Measurements from ENCODE around the gene CHKB.
A peak's percentile ranks its signal among the peaks of the same experiment; 100 is the strongest.

CHKB gene

DNA sequence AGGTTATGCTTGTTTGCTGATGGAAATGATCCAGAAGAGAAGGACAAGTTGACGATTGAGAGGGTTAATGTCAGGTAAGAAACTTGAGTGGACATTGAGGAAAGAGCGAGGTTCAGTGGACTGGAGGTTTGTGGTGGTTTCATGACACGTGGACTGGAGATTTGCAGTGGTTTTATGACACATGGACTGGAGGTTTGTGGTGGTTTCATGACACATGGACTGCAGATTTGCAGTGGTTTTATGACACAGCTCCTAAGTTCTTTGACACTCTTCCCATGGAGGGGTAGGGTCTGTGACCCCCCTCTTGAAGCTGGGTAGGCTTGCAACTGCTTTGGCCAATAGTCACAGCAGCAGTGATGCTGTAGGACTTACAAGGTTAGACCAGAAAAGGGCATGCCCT is 12.5 kb upstream of the CHKB start:
- DNase-seq = no peak

DNA sequence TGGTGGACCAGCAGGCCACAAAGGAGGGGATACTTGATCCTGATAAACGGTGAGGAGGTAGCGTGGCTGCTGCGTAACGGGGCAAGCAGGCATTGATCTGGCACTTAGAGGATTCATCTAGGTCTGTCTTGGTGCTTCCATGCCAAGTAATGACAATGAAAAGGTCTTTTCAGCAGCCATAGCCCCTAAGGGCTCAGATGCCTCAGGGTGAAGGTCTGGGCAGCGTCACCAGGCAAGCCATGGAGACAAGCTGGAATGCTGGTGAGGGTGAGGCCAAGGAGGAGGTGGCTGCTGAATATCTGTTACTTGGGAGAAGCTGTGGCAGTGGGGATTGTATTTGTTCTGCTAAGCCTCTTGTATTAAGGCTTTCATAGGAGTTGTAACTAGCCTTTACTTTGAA is 4.8 kb upstream of the CHKB start:
- DNase-seq = no peak

DNA sequence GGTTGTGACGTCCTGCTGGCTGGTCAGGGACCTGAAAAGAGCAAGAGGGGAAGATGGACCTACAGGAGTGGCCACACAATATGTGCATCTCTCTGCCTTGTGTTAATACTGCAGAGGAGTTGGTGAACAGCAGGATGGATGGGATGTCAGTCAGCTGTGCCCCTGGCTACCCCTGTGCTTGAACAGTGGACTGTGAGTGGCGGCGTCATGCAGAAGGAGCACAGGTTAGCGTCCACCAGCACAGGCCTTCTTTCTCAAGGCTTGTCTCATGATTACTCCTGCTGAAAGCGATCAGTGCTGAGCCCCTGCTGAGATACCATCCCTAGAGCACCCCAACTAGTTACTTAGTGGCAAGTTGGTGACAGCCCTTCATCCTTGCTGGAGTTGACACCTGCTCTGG is 3.8 kb upstream of the CHKB start:
- DNase-seq = no peak

DNA sequence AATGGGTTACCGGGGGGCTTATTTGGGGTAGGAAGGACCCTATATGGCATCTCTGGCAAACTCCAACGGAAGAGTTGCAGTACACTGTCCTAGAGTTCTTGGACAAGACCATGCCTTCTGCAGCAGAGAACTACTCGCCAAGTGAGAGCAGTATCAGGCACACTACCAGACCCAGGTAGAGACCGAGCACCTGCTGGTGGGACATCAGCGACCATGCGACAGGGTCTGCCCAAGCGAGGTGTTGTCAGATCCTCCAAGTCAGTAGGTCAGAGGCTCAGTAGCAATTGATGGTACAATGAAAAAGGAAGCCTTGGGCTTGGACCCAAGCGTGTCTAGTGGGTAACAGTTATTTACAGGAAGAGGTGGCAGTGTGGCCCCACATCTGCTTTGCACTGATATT is 3.1 kb upstream of the CHKB start:
- DNase-seq = no peak

DNA sequence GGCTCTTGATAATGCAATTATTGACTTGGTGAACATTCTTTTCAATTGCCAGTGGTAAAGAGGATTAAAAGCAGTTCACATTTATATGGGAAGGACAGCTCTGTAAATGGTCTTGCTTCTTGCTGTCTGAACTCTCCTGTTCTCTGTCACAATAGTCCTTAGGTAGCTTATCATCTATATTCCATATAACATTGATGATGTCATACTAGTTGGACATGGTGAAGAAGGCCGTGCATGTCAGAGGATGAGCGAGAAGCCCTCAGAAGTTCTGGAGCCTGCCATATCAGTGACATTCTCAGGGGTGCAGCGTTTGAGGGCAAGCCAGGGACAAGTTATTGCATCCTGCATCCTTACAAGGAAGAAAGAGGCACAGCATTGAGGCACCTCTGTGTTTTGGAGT is 2.6 kb upstream of the CHKB start:
- DNase-seq = no peak

DNA sequence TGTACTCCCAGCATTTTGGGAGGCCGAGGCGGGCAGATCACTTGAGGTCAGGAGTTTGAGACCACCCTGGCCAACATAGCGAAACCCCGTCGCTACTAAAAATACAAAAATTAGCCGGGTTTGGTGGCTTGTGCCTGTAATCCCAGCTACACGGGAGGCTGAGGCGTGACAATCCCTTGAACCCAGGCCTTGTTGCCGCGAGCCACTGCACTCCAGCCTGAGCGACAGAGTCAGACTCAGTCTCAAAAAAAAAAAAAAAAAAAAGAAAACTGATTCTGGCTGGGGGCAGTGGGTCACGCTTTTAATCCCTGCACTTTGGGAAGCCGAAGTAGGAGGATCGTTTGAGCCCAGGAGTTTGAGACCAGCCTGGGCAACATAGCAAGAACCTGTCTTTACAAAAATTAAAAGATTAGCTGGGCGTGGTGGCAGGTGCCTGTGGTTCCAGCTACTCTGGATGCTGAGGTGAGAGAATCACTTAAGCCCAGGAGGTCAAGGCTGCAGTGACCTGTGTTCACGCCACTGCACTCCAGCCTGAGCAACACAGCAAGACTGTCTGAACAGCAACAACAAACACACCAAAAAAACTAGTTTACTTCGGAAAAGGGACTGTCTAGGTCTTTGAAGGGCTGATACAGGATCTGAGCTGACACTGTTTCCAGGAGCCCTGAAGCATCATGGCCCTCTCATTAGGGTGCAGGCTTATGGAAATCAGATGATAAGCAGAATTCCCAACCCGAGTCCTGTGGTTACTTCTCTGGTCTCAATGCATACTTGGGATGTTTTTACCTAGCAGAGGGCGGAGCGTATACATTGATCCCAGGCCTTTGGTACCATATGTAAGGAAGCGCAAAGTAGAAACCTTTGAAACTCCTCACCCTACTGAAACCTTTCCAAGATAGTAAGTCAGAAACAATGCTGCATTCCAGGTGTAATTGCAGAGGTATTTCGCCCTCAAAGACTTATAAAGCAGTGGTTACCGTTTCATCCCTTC is 1.8 kb upstream of the CHKB start:
- DNase-seq = no peak

DNA sequence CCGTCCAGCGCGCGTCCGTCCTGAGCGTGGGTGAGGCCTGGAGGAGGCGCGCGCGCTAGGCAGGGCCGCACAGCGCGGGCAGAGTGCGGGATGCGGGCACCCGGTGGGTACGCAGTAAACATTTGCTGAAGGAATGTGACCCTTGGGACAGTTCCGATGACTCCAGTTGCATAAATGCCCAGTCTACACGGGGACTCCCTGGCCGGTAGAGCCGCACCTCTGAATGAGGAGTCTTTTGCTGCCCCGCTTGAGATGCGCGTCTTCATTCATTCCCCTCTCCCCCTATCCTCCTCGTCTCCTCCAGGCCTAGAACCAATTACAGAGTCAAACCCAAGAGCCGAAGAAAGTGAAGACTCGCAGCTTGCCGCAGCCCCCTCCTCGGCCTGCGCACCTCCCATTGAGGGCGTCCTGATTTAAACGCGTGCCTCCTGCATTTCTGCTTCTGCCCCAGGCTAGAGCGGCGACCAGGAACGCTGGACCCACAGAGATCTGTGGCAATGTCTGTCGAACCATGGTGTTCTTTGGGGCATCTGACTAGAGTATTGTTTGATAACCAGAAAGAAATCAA is 729 bp upstream of the CHKB start:
- no peak for DNase-seq

DNA sequence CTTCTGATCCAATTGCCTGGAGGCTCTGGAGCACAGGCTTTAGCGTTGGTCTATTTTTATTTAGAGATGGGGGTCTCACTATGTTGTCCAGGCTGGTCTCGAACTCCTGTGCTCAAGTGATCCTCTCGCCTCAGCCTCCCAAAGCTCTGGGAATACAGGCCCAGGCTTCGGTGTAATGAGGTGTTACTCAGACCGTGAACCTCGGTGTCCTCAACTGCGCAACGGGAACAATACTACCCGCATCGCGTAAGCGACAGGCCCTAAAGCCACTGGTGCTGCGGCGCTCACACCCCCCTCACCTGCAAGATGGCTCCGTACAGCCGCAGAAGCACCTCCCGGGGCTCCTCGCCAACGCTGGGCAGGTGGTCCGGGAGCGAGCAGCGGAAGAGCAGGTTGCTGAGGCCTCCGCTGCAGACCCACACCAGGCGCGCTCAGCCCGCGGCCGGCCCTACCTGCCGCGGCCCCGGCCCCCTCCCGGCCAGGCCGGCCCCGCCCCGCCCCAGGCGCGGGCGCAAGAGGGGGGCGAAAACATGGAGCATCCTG is 628 bp downstream of the CHKB start:
- DNase-seq = peak; percentile 52

DNA sequence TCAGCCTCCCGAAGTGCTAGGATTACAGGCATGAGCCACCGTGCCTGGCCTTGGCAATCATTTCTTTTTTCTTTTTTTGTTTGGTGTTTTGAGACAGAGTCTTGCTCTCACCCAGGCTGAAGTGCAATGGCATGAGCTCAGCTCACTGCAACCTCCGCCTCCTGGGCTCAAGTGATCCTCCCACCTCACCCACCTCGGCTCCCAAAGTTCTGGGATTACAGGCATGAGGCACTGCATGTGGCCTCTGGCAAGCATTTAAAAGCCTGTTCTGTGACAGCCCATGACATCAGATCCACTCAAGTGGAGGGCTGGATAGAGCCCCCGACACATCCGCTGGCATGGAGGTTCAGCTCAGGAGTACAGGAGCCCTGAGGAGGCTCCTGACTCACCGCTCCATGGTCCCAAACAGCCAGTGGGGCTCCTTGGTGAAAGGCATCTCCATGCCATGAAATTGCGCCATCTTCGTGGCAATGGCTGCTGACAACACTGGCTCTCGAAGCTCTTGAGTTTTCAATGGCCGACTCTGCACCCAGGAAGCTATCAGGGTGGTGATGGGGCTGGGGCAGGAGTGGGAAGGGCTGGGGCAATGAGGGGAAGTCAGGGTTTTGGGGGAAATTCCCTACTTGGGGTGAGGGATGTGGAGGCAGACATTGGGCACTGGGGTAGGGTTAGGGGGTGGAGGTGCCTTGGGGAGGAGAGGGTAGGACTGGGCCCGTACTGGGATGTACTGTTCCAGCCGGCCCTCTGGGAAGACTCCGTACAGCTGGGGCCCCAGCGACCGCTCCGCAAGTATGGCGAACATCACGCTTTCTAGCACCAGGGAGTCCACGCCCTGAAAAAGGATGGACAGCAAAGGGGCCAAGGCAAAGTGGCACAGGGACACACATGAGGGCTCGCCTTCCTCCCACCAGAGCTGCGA is 1.4 kb downstream of the CHKB start:
- DNase-seq = no peak

DNA sequence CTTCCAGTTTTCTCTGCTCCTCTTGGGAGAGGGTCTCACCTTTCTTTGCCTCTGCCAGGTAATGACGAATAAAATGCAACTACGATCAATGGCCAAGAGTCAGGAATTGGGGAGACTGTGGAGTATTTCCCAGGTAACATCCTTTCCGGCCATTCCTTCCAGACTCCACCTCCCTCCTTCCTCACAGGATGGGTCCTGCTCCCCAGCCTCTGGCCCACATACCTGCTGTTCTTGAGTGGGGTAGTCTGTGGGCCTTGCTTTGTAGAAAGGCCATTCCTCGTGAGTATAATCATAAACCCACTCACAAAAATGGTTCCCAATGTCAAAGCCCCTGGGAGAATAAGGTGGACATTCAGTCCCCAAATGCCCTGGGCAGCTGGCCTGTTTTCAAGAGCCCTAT is 2.9 kb downstream of the CHKB start:
- no peak for DNase-seq

DNA sequence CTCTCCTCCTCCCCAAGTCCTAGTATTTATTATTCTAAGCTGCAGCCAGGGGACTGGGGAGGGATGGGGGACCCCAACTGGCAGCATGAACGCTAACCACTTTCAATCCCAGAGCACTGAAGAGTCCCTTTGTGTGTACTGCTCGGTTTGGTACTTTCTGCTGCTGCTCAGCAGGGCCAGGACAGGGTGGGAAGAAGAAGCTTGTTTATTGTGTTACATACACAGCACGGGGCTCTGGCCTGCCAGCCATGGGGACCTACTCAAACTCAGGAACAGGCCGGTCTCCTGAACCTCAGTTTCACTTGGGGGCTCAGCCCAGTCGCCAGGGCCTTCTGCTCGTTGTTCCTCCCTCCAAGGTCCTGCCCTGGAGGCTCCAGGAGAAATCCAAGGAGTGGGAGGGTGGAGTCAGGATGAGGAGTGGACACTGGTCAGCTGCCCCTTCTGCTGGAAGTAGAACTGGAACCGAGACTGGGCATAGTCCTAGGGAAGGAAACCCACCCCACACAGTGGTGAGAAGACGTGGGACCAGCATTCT is 3.8 kb downstream of the CHKB start:
- no peak for DNase-seq

DNA sequence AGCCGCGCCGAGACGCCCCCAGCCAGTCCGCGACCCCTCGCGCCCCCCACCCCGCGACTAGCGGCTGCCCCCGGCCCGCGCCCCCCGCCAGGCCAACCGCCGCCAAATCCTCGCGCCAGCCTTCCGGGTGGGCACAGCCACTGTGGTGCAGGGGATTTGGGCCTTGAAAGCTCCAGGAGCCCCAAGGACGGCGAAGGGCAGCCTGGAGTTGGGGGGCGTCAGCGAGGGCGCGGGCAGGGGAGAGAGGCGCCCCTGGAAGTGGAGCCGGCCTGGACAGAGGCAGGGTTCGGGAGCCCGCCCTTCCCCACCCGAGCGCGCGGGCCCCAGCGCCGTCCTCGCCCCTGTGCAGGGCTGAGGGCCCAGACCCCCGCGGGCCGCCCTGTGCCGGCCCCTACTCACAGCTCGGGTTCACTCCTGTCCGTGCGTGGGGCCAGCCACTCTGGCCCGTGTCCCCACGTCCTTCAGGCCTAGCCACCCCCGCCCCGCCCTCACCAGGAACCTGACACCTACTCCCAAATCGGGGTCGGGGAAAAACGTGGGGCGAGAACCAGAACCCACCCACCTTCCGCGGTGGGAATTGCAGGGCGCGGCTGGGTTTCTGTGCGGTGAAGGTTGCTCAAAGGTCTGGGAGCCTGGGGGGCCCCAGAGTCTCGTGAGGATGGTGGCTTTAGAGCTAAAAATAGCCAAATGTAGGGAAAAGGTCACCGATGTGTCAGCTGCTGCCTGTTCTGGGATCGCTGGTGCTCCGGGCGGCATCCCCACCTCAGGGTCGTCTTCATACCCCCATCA is 4.5 kb downstream of the CHKB start, which contains the start of gene CPT1B:
Gene CPT1B, minus strand, starts transcription at position 441 of the 789 bp plus-strand sequence. CDS start 512 bp downstream, outside the sequence.
- no peak for DNase-seq

DNA sequence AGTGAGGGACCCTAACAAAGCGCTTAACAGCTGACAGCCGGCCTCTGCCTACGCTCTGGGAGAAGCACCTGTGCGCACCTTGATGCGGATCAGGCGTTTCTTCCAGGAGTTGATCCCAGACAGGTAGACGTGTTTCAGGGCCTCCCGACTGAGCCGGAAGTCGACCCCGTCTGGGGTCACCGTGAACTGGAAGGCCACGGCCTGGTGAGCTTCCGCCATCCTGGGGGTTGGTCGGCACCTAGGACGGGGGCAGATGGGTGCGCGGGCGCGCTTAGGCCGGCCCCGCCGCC is 5.0 kb downstream of the CHKB start:
- DNase-seq = no peak

DNA sequence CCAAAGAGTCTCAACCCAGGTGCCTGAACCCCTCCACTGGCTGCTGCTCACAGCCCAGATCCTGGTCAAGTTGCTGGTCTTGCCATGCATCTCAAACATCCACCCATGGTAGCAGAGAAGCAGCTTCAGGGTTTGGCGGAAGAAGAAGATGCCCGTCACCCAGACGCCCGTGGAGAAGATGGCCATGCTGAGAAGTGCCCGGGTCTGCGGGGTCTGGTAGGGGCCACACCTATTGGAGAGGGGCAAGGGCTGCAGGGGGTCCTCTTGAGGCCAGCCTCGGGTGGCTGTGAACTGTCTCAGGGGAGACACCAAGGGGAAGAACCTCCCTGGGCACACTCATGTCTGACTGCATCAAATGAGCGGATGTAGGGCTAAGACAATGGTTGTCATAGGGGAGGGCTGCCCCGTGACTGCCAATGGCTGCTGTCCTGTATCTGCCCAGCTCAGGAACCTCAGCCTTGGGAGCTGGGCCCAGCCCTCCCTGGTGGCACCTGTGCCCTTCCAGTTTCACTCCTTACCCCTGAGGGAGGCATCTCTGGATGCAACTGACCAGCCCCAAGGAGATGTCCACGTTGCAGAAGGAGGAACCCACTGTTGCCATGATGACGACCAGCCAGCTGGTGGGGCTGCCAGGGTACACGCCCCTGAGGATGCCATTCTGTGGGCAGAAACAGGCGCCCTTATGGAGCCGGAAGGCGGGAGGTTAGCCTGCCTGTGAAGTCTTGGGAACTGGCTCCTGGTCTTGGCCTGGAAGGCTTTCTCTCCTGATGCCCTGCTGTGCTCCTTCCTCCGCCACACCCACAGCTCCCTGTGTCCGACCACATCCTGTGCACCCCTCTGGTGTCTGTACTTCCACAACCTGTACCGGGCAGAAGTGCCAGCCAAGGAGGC is 5.6 kb downstream of the CHKB start:
- no peak for DNase-seq

DNA sequence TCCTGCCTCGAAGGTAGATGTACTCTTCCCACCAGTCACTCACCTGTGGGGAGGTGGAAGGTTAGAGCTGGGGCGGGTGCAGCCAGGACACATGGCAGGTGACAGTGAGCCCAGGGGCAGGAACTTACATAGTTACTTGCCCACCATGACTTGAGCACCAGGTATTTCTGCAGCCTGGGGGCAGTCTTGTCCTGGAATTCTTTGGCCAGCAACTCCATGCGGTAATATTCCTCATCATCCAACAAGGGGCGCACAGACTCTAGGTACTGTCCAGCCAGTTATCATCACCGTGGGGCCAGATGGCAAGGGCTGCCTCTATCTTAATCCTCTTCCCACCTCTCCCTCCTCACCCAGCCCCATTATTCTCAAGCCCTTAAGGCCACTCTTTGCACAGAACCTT is 6.6 kb downstream of the CHKB start:
- DNase-seq = peak; percentile 55

DNA sequence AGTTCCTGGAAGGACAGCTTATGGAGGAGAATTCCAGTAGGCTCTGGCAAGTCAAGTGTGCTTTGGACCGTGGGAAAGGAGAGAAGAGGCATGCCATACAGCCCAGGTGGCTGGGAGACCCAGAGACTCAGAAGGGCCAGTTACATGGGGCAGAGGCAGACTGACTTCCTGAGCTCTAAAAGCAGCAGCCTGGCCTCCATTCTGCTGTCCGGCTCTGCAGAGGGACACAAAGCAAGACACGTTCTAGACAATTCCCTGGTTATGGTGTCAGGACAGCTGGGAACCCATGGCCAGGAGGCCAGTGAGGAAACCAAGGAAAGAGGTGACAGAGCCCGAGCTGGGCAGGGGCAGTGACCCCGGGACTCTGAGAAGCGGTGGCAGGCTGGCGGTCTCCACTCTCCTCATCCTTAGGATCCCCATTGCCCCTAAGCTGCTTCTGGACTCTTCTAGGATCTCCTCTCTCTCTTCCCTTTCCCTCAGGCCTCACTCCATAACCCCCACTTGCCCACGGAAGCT is 7.2 kb downstream of the CHKB start:
- DNase-seq = no peak

DNA sequence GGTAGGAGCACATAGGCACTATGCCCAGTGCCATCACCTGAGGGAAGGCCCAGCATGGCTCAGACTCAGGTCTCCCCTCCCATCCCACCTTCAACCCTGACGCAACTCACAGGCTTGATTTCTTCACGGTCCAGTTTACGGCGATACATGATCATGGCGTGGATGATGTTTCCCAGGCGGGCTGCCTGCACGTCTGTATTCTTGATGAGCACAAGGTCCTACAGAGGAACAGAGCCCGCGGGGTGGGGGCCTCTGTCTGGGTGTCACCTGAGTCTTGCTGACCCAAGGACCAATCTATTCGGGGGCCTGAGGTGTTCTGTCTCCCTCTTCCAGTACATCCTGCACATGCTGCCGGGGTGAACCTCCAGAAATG is 8.3 kb downstream of the CHKB start:
- no peak for DNase-seq

DNA sequence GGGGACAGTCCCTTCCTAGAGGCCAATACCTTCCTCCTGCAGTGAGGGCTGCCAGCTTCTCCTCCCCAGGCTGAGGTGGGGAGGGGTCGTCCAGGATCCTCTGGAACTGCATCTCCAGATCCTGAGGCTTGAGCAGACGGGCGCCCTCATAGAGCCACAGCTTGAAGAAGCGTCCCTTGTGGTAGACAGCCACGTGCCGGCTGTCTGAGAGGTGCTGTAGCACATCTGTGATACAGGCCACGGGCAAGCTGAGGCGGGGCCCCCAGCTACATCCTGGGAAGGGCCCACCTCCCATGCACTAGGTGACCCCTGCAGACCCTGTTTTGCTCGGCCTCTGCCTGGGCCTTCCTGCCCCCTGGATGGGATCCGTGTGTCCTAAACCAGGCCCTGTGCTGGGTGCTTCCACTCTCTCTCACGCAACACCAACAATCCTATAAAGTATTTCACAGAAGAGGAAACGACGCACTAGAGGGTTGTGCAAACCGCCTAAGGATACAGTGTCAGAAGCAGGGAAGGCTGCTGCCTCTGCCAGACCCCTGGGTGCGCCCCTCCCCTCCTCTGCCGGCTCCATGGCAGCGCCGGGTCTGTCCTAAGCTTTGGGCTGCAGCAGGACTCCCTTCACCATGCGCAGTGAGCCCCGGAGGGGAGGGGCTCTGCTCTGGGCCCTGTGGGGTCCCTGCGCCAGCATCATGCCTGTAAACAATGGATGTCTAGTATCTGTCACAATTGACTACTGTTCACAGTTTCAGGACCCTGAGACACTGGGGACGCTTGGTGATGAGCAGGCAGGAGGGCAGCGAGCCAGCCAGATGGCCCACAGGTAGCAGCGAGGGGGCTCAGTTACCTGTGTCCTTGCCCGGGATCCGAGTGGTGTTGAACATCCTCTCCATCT is 8.9 kb downstream of the CHKB start:
- no peak for DNase-seq

DNA sequence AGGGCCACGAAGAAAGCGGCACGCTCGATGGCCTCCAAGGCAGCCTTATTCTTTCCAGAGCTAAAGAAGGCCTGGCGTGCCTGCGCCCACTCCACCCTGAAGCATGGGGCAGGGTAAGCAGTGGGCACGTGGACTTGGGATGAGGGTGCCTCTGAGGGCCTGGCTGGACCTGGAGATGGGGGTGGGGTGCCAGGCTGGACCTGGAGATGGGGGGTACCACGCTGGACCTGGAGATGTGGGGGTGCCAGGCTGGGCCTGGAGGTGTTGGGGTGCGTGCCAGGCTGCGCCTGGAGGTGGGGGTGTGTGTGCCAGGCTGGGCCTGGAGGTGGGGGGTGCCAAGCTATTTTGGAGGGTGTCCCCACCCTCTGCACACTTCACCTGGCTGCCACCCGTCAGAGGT is 9.7 kb downstream of the CHKB start:
- DNase-seq = no peak
